ENCODE results near the gene CST9. TPM values are rescaled to one million over a fixed set of nuclear protein-coding genes. Genes with fewer than 3 reads are reported as not detected.

CST9 gene
- total RNA-seq, 1 donor from 2014 or later: not detected

- no peaks in the 10 kb centered on the region for H3K36me3 ChIP-seq
- H3K4me1 ChIP-seq: peaks cover 4% of the 10 kb centered on the region
- TF ChIP-seq CTCF (IDR thresholded peaks at IDR 0.05; ENCODE audit: borderline replicate concordance): no peak
- DNase-seq: no peak
- no peak overlapping the region for H3K27ac ChIP-seq (replicated peaks)
- no peak overlapping the region for H3K4me3 ChIP-seq
- H3K9me3 ChIP-seq (replicated peaks): no peaks in the 10 kb centered on the region
- intact Hi-C loops (cut with micrococcal nuclease): loop anchor here (10.0 kb wide), 1 partner anchor 163 kb away; no protein-coding TSS in a partner anchor
- peaks cover 19% of the 10 kb centered on the region for H3K27me3 ChIP-seq (ENCODE audit: low read depth)
Measured at GRCh38 chr20:23607497-23608245, 2.0 kb upstream of the CST9 start.

DNA sequence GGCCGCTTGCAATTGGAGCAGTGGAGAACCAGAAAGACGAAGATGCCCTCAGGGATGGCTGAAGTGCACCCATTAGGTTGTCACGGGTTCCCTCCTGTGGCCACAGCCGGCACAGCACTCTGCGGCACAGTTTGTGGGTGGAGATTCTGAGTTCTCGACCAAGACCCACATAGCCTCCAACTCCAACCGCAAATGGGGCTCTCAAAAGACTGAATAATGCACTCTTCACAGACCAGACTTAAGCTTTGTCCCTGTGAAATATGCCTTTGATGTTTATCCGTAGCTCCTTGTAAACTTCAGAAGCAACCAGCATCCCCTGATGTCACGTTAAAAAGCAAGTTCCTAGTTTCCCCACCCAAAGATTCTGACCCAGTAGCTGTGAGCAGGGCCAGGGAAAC is 934 bp upstream of the CST9 start:
- Histone ChIP-seq H3K9me3 (replicated peaks) (no peaks in the 10 kb centered on the region), H3K27ac (replicated peaks) (no peak overlapping the region), H3K36me3 (no peaks in the 10 kb centered on the region), H3K27me3 (ENCODE audit: low read depth) (peaks cover 29% of the 10 kb centered on the region), H3K4me1 (peaks cover 4% of the 10 kb centered on the region), H3K4me3 (no peak overlapping the region)
- peak; percentile 77 for DNase-seq
- intact Hi-C loops (cut with micrococcal nuclease): loop anchor here (10.0 kb wide), 1 partner anchor 162 kb away; no protein-coding TSS in a partner anchor
- peak; percentile 93 for TF ChIP-seq CTCF (IDR thresholded peaks at IDR 0.05; ENCODE audit: borderline replicate concordance)

DNA sequence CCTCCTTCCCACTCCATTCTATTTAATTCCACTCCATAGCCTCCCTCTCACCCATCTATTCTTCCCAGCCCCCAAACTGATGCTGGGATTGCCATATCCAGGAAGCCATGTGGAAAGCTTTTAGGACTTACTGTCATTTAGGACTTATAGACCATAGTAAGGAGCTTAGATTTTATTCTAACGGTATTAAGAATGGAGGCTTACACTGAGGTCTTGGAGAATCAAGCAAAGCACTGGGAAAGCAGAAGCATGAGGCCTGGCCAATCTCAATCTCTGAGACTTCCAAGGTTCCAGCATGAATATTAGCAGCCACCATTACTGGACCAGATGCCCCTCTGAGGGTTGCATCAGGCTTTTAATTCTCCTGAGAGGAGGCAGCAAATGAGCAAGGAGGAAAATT is 1.4 kb downstream of the CST9 start:
- no peaks in the 10 kb centered on the region for H3K9me3 ChIP-seq (replicated peaks)
- H3K4me3 ChIP-seq: no peak overlapping the region
- H3K4me1 ChIP-seq: peaks cover 4% of the 10 kb centered on the region
- H3K27ac ChIP-seq (replicated peaks): no peak overlapping the region
- intact Hi-C loops (cut with micrococcal nuclease): loop anchor here (10.0 kb wide), 1 partner anchor 160 kb away; no protein-coding TSS in a partner anchor
- DNase-seq: no peak
- TF ChIP-seq CTCF (IDR thresholded peaks at IDR 0.05; ENCODE audit: borderline replicate concordance): no peak
- H3K27me3 ChIP-seq (ENCODE audit: low read depth): peaks cover 32% of the 10 kb centered on the region
- no peaks in the 10 kb centered on the region for H3K36me3 ChIP-seq

DNA sequence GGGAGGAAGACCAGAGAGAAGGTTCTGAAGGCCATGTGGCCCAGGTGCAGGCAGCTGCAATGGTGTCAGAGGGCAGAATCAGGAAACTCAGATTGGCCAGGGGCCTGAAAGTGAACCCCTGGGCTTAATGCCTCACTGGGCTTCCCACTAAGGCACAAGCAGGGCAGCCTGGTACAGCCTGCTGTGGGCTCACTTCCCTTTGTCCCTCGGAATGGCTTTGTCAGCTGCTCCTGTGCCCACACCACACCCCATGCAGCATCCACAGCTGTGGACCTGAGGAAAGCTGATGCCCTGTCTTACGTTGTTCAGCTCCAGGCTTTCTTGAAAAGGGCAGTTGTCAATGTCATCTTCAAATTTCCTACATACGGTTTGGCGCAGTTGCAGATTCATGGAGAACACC is 2.4 kb downstream of the CST9 start:
- DNase-seq: no peak
- Histone ChIP-seq H3K27ac (replicated peaks) (no peak overlapping the region), H3K4me1 (peaks cover 4% of the 10 kb centered on the region), H3K4me3 (no peak overlapping the region), H3K27me3 (ENCODE audit: low read depth) (peaks cover 32% of the 10 kb centered on the region), H3K9me3 (replicated peaks) (no peaks in the 10 kb centered on the region), H3K36me3 (no peaks in the 10 kb centered on the region)
- TF ChIP-seq CTCF (IDR thresholded peaks at IDR 0.05; ENCODE audit: borderline replicate concordance): no peak
- intact Hi-C loops (cut with micrococcal nuclease): loop anchor here (10.0 kb wide), 1 partner anchor 159 kb away; no protein-coding TSS in a partner anchor

- TF ChIP-seq CTCF (IDR thresholded peaks at IDR 0.05; ENCODE audit: borderline replicate concordance): no peak
- Histone ChIP-seq H3K27me3 (ENCODE audit: low read depth) (peaks cover 32% of the 10 kb centered on the region), H3K4me1 (peaks cover 4% of the 10 kb centered on the region), H3K36me3 (no peaks in the 10 kb centered on the region), H3K4me3 (no peak overlapping the region), H3K27ac (replicated peaks) (no peak overlapping the region), H3K9me3 (replicated peaks) (no peaks in the 10 kb centered on the region)
- intact Hi-C loops (cut with micrococcal nuclease): loop anchor here (10.0 kb wide), 1 partner anchor 158 kb away; no protein-coding TSS in a partner anchor
- DNase-seq: no peak
Measured at GRCh38 chr20:23602699-23603098, 3.0 kb downstream of the CST9 start.
